Measurements from ENCODE around the gene DTX3L.

DNA sequence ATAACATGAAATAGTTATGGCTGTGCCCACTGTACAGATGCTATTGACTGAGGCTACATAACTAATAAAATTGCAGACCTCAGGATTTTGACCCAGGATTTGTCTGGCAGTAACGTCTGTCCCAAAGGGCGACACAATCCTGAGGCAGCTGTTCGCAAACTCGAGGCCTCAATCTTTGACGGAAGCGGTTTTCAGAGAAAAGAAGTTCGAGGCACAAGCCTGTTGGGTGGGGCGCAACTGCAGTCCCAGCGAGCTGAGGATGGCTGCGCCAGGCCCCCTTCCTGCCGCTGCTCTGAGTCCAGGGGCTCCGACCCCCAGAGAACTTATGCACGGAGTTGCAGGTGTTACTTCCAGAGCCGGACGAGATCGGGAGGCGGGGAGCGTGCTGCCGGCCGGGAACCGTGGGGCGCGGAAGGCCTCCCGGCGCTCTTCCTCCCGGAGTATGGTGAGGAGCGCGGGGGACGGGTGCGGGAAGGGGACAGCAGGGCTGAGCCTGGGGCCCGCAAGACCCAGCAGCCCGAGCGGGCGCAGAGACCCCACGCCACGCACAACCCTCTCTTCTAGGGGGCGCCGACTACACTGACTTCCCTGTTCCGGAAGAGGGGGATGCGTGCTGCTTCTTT is 13.4 kb downstream of the DTX3L start, which contains the start of gene PARP15:
- TF ChIP-seq ZNF274 (IDR thresholded peaks at IDR 0.05; ENCODE audit: low read depth, low read length) (no peak), YY1 (IDR thresholded peaks at IDR 0.05; ENCODE audit: insufficient read depth, insufficient read length) (no peak)

Data from NT2/D1 (cell line).